ENCODE data around the gene MAP4K3. TPM values are rescaled to one million over a fixed set of nuclear protein-coding genes. Genes with fewer than 3 reads are reported as not detected.

MAP4K3 gene
- total RNA-seq, 1 experiment from 2014 or later: 97.4 TPM

DNA sequence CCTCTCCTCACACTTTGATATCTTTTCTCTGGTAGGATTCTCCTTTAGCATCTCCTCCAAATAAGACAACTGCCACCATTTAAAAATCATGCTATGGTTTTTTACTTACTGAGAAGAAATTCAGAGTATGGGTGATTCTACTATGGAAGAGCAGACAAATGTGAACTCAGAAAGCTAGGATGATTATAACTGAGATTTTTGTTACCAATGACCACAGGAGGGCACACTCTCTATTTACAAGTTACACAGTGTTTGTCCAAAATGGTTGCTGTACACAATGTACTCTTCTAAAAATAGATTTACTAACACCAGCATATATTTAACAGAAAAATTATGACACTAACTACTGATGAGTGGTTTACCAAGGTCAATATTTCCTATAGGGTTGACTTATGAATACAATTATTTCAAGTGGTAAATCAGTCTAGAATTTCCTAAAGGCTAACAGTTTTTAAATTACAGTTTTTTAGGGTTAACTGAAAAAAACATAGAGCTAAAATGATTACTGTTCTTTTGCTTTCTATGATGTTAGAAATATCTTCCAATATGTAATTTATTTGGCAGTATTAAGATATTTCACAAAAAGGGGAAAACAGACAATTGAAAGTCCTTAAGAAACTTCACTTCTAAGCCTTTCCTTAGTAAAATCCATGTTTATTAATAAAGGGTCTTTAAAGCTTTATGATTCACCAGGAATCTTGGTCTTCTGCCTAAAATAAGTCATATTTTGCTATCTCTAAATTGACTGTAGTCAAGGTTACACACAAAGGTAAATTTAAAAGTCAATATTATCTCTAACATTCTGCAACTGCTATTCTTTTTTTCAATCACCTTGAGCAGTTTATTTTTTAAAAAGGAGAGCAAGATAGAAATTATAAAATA, 57.2 kb downstream of the MAP4K3 start:
- Histone ChIP-seq H3K4me3 (ENCODE audit: low read length) (no peak overlapping the region), H3F3A (ENCODE audit: low read length, unreplicated experiment) (peaks cover 4% of the 10 kb centered on the region), H3K9me3 (ENCODE audit: low read length) (no peaks in the 10 kb centered on the region), H3K4me2 (ENCODE audit: low read length) (peak overlapping the region; percentile 4; the same call in 1 of the 2 replicates), H3K36me3 (ENCODE audit: low read depth, low read length) (peaks cover 19% of the 10 kb centered on the region), H3K9me2 (replicated peaks; ENCODE audit: low read length) (no peaks in the 10 kb centered on the region), H3K4me1 (ENCODE audit: insufficient read depth, low read length) (peaks cover 26% of the 10 kb centered on the region), H3K9ac (ENCODE audit: low read length) (peak overlapping the region; percentile 8; the same call in 1 of the 2 replicates), H2AFZ (ENCODE audit: low read length) (no peak overlapping the region), H3K27ac (ENCODE audit: low read length) (peak overlapping the region; percentile 48), H3K27me3 (ENCODE audit: low read length) (no peaks in the 10 kb centered on the region), H3K79me2 (ENCODE audit: low read length) (peaks cover 96% of the 10 kb centered on the region), H4K20me1 (ENCODE audit: low read length) (no peaks in the 10 kb centered on the region)
- intact Hi-C loops (cut with micrococcal nuclease): loop anchor here (2.0 to 5.0 kb wide), 5 partner anchors 19 to 317 kb away; partner anchors contain the start of gene MAP4K3
- TF ChIP-seq EZH2 (IDR thresholded peaks at IDR 0.05; ENCODE audit: low read length, unreplicated experiment) (no peak), EZH2phosphoT487 (IDR thresholded peaks at IDR 0.05; ENCODE audit: borderline replicate concordance, low read length) (no peak)
- TF ChIP-seq, protein P1, sequence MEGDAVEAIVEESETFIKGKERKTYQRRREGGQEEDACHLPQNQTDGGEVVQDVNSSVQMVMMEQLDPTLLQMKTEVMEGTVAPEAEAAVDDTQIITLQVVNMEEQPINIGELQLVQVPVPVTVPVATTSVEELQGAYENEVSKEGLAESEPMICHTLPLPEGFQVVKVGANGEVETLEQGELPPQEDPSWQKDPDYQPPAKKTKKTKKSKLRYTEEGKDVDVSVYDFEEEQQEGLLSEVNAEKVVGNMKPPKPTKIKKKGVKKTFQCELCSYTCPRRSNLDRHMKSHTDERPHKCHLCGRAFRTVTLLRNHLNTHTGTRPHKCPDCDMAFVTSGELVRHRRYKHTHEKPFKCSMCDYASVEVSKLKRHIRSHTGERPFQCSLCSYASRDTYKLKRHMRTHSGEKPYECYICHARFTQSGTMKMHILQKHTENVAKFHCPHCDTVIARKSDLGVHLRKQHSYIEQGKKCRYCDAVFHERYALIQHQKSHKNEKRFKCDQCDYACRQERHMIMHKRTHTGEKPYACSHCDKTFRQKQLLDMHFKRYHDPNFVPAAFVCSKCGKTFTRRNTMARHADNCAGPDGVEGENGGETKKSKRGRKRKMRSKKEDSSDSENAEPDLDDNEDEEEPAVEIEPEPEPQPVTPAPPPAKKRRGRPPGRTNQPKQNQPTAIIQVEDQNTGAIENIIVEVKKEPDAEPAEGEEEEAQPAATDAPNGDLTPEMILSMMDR (conservative IDR thresholded peaks at IDR 0.05; ENCODE audit: low read depth, low read length): peak; percentile 84
- CTCF ChIA-PET: interaction anchor here (0.8 to 1.1 kb wide), 2 partner anchors 107 to 115 kb away, joined by 3 to 4 read pairs; no protein-coding TSS in a partner anchor
- BruUV-seq (replicated peaks): no TSS peak
- DNase-seq (peak; percentile 67), ATAC-seq (peak; percentile 70)
- POLR2A ChIA-PET (ENCODE audit: unreplicated experiment): no interaction called here

DNA sequence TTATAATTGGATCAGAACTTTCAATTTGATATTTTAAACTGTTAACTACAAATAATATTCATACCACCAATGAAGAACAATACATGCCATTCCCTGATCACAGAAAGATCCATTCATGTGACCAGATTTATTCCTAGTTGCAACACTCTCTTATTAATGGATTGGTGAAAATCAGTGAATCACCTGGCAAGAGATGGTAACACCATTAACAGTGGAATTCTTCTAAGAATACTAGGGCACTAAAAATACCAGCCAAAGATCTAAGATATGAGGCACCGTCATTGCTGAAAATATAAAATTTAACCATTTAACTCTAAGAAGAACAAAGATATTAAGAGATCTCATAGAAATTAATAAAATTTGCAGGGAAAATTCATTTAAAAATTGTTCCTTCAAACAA, 58.1 kb downstream of the MAP4K3 start:
- no peak overlapping the region for H3K27ac ChIP-seq (ENCODE audit: low read length)
- H2AFZ ChIP-seq (ENCODE audit: low read length): no peak overlapping the region
- H3K4me3 ChIP-seq (ENCODE audit: low read length): no peak overlapping the region
- BruUV-seq (replicated peaks): no TSS peak
- H3K4me2 ChIP-seq (ENCODE audit: low read length): no peak overlapping the region
- H3K9me2 ChIP-seq (replicated peaks; ENCODE audit: low read length): no peaks in the 10 kb centered on the region
- no peak for DNase-seq
- ATAC-seq: no peak
- H3K36me3 ChIP-seq (ENCODE audit: low read depth, low read length): peaks cover 20% of the 10 kb centered on the region
- intact Hi-C loops (cut with micrococcal nuclease): loop anchor here (2.0 kb wide), 2 partner anchors 58 to 114 kb away; partner anchors contain the start of gene MAP4K3
- TF ChIP-seq EZH2phosphoT487 (IDR thresholded peaks at IDR 0.05; ENCODE audit: borderline replicate concordance, low read length) (no peak), EZH2 (IDR thresholded peaks at IDR 0.05; ENCODE audit: low read length, unreplicated experiment) (no peak)
- TF ChIP-seq, protein P1 (conservative IDR thresholded peaks at IDR 0.05; ENCODE audit: low read depth, low read length): no peak
- no peaks in the 10 kb centered on the region for H3K9me3 ChIP-seq (ENCODE audit: low read length)
- ChIA-PET POLR2A (ENCODE audit: unreplicated experiment) (no interaction called here), CTCF (no interaction called here)
- H3K9ac ChIP-seq (ENCODE audit: low read length): no peak overlapping the region
- H3K27me3 ChIP-seq (ENCODE audit: low read length): no peaks in the 10 kb centered on the region
- peaks cover 4% of the 10 kb centered on the region for H3F3A ChIP-seq (ENCODE audit: low read length, unreplicated experiment)
- no peaks in the 10 kb centered on the region for H4K20me1 ChIP-seq (ENCODE audit: low read length)
- peaks cover 26% of the 10 kb centered on the region for H3K4me1 ChIP-seq (ENCODE audit: insufficient read depth, low read length)
- H3K79me2 ChIP-seq (ENCODE audit: low read length): peaks cover 91% of the 10 kb centered on the region

Data from PC-3 (cell line).